GM12892 (cell line): ENCODE measurements around the gene BRD2.

Experiments
- DNase-seq: peaks from one replicate; pipeline ENCODE4 v3.0.0; 2011; ENCODE audit not compliant: insufficient read length
- FAIRE-seq: peaks from 2 replicates; lab custom pipeline; 2011; peaks lifted over from hg19 to GRCh38; lab: Jason Lieb, UNC
- POLR2A ChIP-seq: IDR thresholded peaks from 2 replicates; pipeline ENCODE4 v1.6.1; 2011; ENCODE audit warnings: low read depth, low read length, control low read depth
- POLR2AphosphoS5 ChIP-seq: IDR thresholded peaks from 2 replicates; pipeline ENCODE4 v1.6.1; 2011; ENCODE audit warnings: low read depth, low read length, control low read depth
- TAF1 ChIP-seq: IDR thresholded peaks from 2 replicates; pipeline ENCODE4 v1.6.1; 2011; ENCODE audit warnings: low read depth, mild to moderate bottlenecking, control low read depth, low read length, borderline replicate concordance

Gene BRD2

GRCh38 chr6:33028220-33028849, 59.9 kb downstream of the BRD2 start:
- no peak for FAIRE-seq
- DNase-seq, result no peak
- TF ChIP-seq POLR2AphosphoS5 (peak; percentile 65; the same call in 1 of the 2 replicates), TAF1 (no peak), POLR2A (peak; percentile 61; the same call in 1 of the 2 replicates)

- TF ChIP-seq POLR2A, result peak; percentile 92
- peak; percentile 88 for TF ChIP-seq POLR2AphosphoS5
- peak; percentile 55; the same call in 1 of the 2 replicates for TF ChIP-seq TAF1
- FAIRE-seq (peak; percentile 100), DNase-seq (no peak)
These were observed 61.2 kb downstream of the BRD2 start for GRCh38 chr6:33029328-33030184.

- FAIRE-seq (no peak), DNase-seq (no peak)
- no peak for TF ChIP-seq TAF1
- no peak for TF ChIP-seq POLR2AphosphoS5
- TF ChIP-seq POLR2A, result no peak
These were observed 61.9 kb downstream of the BRD2 start for GRCh38 chr6:33030245-33030644.
